Loucy (cell line): ENCODE data around the gene GNRH2.

Experiments used
- H2AFZ ChIP-seq: fragments of 200-600 bp; sonication (generic); 2 replicates; pipeline ENCODE4 v1.6.0; 2016; ENCODE audit warnings: antibody characterized with exemption, mild to moderate bottlenecking, low read length, moderate library complexity
- H3F3A ChIP-seq: fragments of 200-600 bp; 2 replicates; pipeline ENCODE4 v1.6.0; 2016; ENCODE audit warnings: antibody characterized with exemption, low read depth, mild to moderate bottlenecking
- H3K27me3 ChIP-seq: fragments of 200-600 bp; sonication (generic); 2 replicates; pipeline ENCODE4 v1.6.1; 2014; ENCODE audit warnings: low read length, mild to moderate bottlenecking; ENCODE audit not compliant: insufficient read depth, poor library complexity, severe bottlenecking
- H3K36me3 ChIP-seq: fragments of 200-600 bp; sonication (generic); 2 replicates; pipeline ENCODE4 v1.6.1; 2016; ENCODE audit warnings: low read length; ENCODE audit not compliant: insufficient read depth
- H3K4me1 ChIP-seq: fragments of 200-600 bp; sonication (generic); 2 replicates; pipeline ENCODE4 v1.5.1; 2014; ENCODE audit warnings: low read length, mild to moderate bottlenecking; ENCODE audit not compliant: insufficient read depth, poor library complexity, severe bottlenecking
- H3K4me2 ChIP-seq: fragments of 200-600 bp; sonication (generic); 2 replicates; pipeline ENCODE4 v1.6.0; 2014; ENCODE audit warnings: antibody characterized with exemption, low read length, low read depth, mild to moderate bottlenecking; ENCODE audit not compliant: poor library complexity, severe bottlenecking
- H3K4me3 ChIP-seq: fragments of 200-600 bp; sonication (generic); 2 replicates; pipeline ENCODE4 v1.5.1; 2014; ENCODE audit warnings: low read length, mild to moderate bottlenecking, mixed read lengths; ENCODE audit not compliant: poor library complexity, severe bottlenecking
- H3K79me2 ChIP-seq: fragments of 200-600 bp; sonication (generic); 2 replicates; pipeline ENCODE4 v1.6.1; 2014; ENCODE audit warnings: low read length; ENCODE audit not compliant: insufficient read depth
- H3K9ac ChIP-seq: fragments of 200-600 bp; sonication (generic); 2 replicates; pipeline ENCODE4 v1.6.0; 2014; ENCODE audit warnings: mild to moderate bottlenecking, low read depth, low read length, moderate library complexity; ENCODE audit not compliant: poor library complexity, severe bottlenecking
- H3K9me2 ChIP-seq: fragments of 200-600 bp; sonication (generic); replicated peaks from 2 replicates; pipeline ENCODE4 v1.6.1; 2016; ENCODE audit warnings: low read depth, low read length, mixed read lengths
- H3K9me3 ChIP-seq: fragments of 200-600 bp; sonication (generic); 2 replicates; pipeline ENCODE4 v1.6.1; 2014; ENCODE audit warnings: mild to moderate bottlenecking, antibody characterized with exemption, low read length, low read depth; ENCODE audit not compliant: insufficient read depth
- H4K20me1 ChIP-seq: fragments of 200-600 bp; sonication (generic); 2 replicates; pipeline ENCODE4 v1.6.0; 2014; ENCODE audit warnings: antibody characterized with exemption, low read length, mild to moderate bottlenecking; ENCODE audit not compliant: insufficient read depth, poor library complexity, severe bottlenecking
- EZH2phosphoT487 ChIP-seq: fragments of 200-600 bp; IDR thresholded peaks from 2 replicates; pipeline ENCODE4 v1.6.1; 2018; ENCODE audit warnings: antibody characterized with exemption, mild to moderate bottlenecking, moderate library complexity, borderline replicate concordance
- TF ChIP-seq, protein P1 (sequence below): fragments of 200-600 bp; sonication (generic); conservative IDR thresholded peaks from 2 replicates; pipeline ENCODE4 v1.5.1; 2014; ENCODE audit warnings: mild to moderate bottlenecking, antibody characterized with exemption, low read length

GNRH2 gene

DNA sequence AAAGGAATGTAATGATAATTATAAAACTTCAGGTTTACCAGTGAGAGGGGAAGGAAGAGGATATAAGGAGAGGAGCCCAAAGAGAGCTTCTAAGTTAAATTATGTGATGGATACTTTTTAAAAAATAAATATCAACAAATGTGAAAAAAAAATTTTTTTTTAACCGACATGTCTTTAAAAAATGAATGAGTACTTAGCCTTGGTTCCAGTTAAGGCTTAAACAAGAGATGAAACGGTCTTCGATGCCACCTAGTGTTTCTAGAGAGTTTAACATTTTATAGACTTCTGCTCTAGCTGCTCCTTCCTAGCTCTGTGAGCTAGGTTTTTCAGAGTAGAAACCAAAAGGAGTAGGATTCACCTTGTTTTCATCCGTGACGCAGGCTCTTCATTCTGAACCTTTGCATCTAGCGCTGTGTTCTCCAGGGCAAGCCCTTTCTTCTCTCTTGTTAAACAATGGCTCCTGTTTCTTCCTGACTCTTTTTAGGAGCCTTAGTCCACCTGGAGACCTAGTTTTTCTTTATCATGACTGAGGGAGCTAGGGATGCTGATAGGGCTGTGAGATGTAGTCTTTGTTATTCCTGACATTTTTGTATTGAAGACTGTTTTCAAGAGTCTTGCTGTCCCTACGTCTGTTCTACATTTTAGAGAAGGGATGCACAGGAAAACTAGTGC is 42.4 kb upstream of the GNRH2 start:
- Histone ChIP-seq H2AFZ (no peak overlapping the region), H3K9me3 (no peaks in the 10 kb centered on the region), H3K4me3 (no peak overlapping the region), H3F3A (no peaks in the 10 kb centered on the region; the same call in 1 of the 2 replicates), H3K9me2 (no peaks in the 10 kb centered on the region), H3K4me2 (no peak overlapping the region), H3K9ac (no peak overlapping the region), H4K20me1 (no peaks in the 10 kb centered on the region), H3K27me3 (no peaks in the 10 kb centered on the region), H3K79me2 (no peaks in the 10 kb centered on the region), H3K4me1 (no peaks in the 10 kb centered on the region), H3K36me3 (peaks cover 19% of the 10 kb centered on the region)
- no peak for TF ChIP-seq EZH2phosphoT487
- TF ChIP-seq, protein P1, sequence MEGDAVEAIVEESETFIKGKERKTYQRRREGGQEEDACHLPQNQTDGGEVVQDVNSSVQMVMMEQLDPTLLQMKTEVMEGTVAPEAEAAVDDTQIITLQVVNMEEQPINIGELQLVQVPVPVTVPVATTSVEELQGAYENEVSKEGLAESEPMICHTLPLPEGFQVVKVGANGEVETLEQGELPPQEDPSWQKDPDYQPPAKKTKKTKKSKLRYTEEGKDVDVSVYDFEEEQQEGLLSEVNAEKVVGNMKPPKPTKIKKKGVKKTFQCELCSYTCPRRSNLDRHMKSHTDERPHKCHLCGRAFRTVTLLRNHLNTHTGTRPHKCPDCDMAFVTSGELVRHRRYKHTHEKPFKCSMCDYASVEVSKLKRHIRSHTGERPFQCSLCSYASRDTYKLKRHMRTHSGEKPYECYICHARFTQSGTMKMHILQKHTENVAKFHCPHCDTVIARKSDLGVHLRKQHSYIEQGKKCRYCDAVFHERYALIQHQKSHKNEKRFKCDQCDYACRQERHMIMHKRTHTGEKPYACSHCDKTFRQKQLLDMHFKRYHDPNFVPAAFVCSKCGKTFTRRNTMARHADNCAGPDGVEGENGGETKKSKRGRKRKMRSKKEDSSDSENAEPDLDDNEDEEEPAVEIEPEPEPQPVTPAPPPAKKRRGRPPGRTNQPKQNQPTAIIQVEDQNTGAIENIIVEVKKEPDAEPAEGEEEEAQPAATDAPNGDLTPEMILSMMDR = peak; percentile 73

DNA sequence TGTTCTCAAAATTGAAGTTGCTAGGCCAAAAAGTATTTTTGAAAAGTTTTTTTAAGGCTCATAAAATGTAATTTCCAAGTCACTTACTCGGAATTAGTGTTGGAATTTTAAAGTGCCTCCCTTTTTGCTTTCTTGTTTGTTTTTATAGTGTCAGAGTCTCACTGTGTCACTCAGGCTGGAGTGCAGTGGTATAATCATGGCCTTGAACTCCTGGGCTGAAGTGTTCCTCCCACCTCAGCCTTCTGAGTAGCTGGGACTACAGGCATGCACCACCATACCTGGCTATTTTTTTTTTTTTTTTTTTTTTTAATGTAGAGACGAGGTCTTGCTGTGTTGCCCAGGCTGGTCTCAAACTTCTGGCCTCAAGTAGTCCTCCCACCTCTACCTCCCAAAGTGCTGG is 40.0 kb upstream of the GNRH2 start:
- Histone ChIP-seq H3K9me3 (no peaks in the 10 kb centered on the region), H3K4me3 (no peak overlapping the region), H3K4me1 (no peaks in the 10 kb centered on the region), H3K36me3 (peaks cover 33% of the 10 kb centered on the region), H4K20me1 (no peaks in the 10 kb centered on the region), H3K9ac (no peak overlapping the region), H3K27me3 (no peaks in the 10 kb centered on the region), H2AFZ (no peak overlapping the region), H3F3A (no peaks in the 10 kb centered on the region; the same call in 1 of the 2 replicates), H3K79me2 (no peaks in the 10 kb centered on the region), H3K9me2 (no peaks in the 10 kb centered on the region), H3K4me2 (no peak overlapping the region)
- TF ChIP-seq, protein P1 = no peak
- TF ChIP-seq EZH2phosphoT487 = no peak

DNA sequence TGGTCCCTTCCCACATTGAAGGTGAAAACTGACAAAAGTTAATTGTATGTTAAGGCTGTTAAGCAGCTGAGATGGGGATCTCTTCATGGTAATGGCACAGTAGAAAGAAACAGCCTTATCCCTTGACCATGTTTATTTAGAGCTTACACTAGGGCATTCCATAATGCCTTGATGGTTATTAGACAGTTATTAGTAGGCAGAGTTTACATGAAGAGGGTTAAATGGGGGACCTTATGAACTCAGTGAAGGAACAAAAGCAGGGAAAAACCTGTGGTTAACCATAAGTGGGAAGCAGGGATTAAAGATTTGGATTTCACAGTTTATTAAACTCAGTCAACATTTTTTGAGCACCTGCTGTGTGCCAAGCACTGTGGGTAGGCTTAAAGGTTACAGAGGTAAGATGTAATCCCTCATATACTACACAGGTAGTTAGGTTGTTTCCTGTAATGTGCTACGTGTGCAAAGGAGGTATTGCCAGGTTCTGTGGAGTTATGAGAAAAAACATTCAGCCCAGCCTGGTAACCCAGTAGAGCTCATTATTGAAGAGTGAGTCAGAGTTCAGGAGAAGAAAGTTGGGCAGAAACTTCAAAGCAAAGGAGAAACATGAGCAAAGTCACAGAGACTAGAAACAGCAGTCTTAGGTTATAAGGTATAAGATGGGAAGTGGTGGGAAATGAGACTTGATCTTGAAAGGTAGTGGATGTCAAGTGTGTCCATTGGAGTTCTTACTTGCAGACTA is 32.3 kb upstream of the GNRH2 start:
- Histone ChIP-seq H3K9ac (no peak overlapping the region), H3K4me2 (no peak overlapping the region), H3K9me2 (no peaks in the 10 kb centered on the region), H4K20me1 (no peaks in the 10 kb centered on the region), H3K4me1 (no peaks in the 10 kb centered on the region), H3K27me3 (no peaks in the 10 kb centered on the region), H3K79me2 (no peaks in the 10 kb centered on the region), H3F3A (no peaks in the 10 kb centered on the region), H2AFZ (no peak overlapping the region), H3K36me3 (peaks cover 19% of the 10 kb centered on the region; the same call in 1 of the 2 replicates), H3K9me3 (no peaks in the 10 kb centered on the region), H3K4me3 (no peak overlapping the region)
- no peak for TF ChIP-seq EZH2phosphoT487
- TF ChIP-seq, protein P1 = no peak
